Measurements from ENCODE around the gene BMPR1A.

BMPR1A gene

DNA sequence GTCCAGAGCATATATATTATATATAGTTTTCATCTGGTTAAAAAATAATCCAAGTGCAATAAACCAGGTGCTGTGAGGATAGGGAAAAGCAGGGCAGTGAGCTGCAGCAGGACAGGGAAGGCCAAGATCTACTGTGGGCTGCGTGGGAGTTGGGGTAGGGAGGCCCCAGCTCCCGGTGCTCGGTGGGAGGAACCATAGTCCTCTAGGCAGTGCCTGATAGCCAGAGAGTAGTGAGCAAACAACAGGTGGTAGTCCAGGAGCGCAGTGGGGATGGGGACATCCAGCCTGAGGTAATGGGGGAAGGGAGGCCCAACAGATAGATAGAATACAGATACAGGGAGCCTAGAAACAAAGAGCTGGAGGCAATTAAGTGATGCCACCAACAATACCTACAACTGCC lies 4.1 kb upstream of the BMPR1A start:
- H3K27ac ChIP-seq: peak overlapping the region; percentile 40 to 98
- H3K27me3 ChIP-seq: no peaks in the 10 kb centered on the region
- H3K36me3 ChIP-seq: no peaks in the 10 kb centered on the region
- no peaks in the 10 kb centered on the region for H3K9me3 ChIP-seq
- TF ChIP-seq, protein P1, sequence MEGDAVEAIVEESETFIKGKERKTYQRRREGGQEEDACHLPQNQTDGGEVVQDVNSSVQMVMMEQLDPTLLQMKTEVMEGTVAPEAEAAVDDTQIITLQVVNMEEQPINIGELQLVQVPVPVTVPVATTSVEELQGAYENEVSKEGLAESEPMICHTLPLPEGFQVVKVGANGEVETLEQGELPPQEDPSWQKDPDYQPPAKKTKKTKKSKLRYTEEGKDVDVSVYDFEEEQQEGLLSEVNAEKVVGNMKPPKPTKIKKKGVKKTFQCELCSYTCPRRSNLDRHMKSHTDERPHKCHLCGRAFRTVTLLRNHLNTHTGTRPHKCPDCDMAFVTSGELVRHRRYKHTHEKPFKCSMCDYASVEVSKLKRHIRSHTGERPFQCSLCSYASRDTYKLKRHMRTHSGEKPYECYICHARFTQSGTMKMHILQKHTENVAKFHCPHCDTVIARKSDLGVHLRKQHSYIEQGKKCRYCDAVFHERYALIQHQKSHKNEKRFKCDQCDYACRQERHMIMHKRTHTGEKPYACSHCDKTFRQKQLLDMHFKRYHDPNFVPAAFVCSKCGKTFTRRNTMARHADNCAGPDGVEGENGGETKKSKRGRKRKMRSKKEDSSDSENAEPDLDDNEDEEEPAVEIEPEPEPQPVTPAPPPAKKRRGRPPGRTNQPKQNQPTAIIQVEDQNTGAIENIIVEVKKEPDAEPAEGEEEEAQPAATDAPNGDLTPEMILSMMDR (IDR thresholded peaks at IDR 0.05): no peak
- H3K4me3 ChIP-seq: no peak overlapping the region
- intact Hi-C loops (cut with DNase I; ENCODE audit: low total_unique reads): no loop called here
- no peak for DNase-seq
- H3K4me1 ChIP-seq: peaks cover 0 to 33% (median 14%) of the 10 kb centered on the region in 4 donors

DNA sequence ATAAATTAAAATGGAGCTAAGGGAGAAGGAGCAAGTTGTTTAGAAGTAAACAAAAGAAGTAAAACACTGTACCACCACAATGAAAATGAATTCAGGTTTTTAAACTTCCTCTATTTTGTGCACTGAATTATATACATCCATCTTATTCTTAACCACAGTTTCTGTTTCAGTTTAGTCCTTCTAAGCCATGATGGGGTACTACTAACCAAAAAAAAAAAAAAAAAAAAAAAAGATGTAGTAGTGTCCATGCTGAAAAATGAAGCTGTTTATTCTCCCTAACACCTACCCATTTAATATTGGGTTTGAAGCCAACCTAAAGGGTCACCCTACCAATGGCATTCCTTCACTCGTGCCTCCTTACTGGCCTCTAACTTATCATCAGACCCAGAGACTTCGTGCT lies 3.4 kb upstream of the BMPR1A start:
- no peaks in the 10 kb centered on the region for H3K27me3 ChIP-seq
- TF ChIP-seq, protein P1 (IDR thresholded peaks at IDR 0.05): no peak
- no peaks in the 10 kb centered on the region for H3K9me3 ChIP-seq
- no peak overlapping the region for H3K4me3 ChIP-seq
- H3K36me3 ChIP-seq: no peaks in the 10 kb centered on the region
- intact Hi-C loops (cut with DNase I; ENCODE audit: low total_unique reads): no loop called here
- H3K4me1 ChIP-seq: peaks cover 0 to 26% (median 14%) of the 10 kb centered on the region in 4 donors
- no peak for DNase-seq
- H3K27ac ChIP-seq: peak overlapping the region; percentile 98 to 99

DNA sequence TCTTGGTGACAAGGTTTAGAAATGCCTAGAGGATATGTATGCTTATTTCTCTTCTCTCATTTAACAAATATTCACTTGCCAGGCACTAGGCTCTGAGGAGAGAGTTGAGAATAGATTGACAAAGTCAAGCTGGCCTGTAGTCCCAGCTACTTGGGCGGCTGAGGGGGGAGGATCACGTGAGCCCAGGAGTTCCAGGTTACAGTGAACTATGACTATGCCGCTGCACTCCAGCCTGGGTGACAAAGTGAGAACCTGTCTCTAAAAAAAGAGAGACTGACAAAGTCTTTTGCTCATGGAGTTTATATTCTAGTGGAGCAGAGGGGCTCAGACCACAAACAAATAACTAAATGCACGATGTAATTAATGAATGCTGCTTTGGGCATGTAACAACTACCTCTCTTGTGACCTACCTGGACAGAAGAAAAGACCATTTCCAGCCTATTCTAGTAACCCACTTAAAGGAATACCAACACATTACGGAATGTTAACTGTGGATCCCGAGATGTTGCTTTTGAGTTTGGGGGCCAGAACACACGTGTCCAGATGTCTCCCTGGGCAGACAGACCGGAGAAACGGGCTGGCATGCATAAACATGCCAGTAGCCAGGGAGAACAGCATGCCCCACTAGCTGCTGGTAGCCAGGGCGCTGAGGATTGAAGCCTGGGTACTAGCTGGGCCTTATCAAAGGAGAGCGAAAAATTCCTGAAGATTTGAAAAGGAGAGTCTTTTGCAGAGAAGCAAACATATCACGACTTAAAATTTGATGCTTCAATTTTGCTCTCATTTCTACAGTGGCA lies 2.6 kb upstream of the BMPR1A start:
- Histone ChIP-seq H3K4me3 (no peak overlapping the region), H3K4me1 (peaks cover 0 to 26% (median 14%) of the 10 kb centered on the region in 4 donors), H3K36me3 (no peaks in the 10 kb centered on the region), H3K27ac (peak overlapping the region; percentile 98 to 99), H3K27me3 (no peaks in the 10 kb centered on the region), H3K9me3 (no peaks in the 10 kb centered on the region)
- intact Hi-C loops (cut with DNase I; ENCODE audit: low total_unique reads): no loop called here
- TF ChIP-seq, protein P1 (IDR thresholded peaks at IDR 0.05): no peak
- no peak for DNase-seq

DNA sequence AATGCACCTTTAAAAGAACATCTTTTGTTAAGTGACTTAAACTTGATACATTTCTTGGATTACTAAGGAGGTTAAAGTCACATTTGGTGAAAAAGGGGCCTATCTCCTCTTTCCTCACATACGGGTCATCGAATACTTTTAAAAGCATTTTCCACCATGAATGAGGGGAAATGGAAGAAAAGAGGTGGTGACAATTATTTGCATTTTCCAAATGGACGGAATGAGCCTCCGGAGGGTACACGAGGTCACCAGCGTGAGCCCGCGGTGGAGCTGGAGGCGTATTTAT lies 1.0 kb upstream of the BMPR1A start:
- Histone ChIP-seq H3K4me3 (peak overlapping the region; percentile 58 to 83), H3K27ac (peak overlapping the region; percentile 98 to 99), H3K9me3 (no peaks in the 10 kb centered on the region), H3K27me3 (no peaks in the 10 kb centered on the region), H3K4me1 (peaks cover 0 to 40% (median 16%) of the 10 kb centered on the region in 4 donors), H3K36me3 (no peaks in the 10 kb centered on the region)
- TF ChIP-seq, protein P1 (IDR thresholded peaks at IDR 0.05): no peak
- no peak for DNase-seq
- intact Hi-C loops (cut with DNase I; ENCODE audit: low total_unique reads): no loop called here

DNA sequence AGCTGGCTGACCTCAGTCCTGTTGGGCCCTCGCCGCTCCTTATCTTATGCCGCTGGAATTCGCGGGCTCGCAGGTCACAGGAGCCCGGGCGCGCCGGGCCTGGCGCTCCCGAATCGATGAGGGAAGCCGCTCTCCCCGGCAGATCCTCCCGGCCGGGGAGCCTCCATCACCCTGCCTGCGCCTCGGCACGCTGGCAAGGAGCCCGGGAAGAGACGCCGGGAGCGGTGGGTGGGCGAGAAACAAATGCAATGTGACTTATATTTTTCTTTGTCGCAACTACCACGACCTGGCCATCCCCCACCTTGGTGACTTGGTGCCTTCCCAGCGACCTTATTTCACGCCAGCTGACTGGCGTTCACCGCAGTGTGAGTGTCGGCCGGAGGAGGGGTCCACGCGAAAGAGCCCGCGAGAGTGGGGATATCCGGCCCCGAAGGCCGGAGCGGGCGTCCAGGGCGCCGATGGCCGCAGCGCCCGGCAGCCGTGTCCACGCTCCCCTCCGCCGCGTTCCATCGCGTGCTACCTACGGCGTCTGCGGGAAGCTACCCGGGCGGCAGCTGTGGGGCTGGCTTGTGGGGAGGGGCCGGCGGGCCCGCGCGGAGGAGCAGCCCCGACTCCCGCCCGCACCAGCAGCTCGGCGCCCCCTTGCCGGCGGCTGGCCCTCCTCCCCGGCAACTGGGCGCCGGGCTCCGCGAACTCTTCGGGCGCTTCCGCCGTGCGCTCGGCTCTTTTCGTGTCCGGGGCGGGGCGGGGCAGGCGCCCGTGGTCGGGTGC lies 494 bp upstream of the BMPR1A start:
- Histone ChIP-seq H3K4me3 (peak overlapping the region; percentile 58 to 83), H3K9me3 (no peaks in the 10 kb centered on the region), H3K27me3 (no peaks in the 10 kb centered on the region), H3K4me1 (peaks cover 0 to 45% (median 20%) of the 10 kb centered on the region in 4 donors), H3K36me3 (no peaks in the 10 kb centered on the region), H3K27ac (peak overlapping the region; percentile 98 to 99)
- TF ChIP-seq, protein P1 (IDR thresholded peaks at IDR 0.05): no peak
- DNase-seq: peak; percentile 81 to 93
- intact Hi-C loops (cut with DNase I; ENCODE audit: low total_unique reads): loop anchor here (1.0 kb wide), 1 partner anchor 45 kb away; no protein-coding TSS in a partner anchor
